K562 (cell line): ENCODE results near the gene ING2. TPM values are rescaled to one million over a fixed set of nuclear protein-coding genes. Genes with fewer than 3 reads are reported as not detected.

Experiments
- BRCA1 ChIP-seq, 2 experiments: fragments of 450-650 bp in 1 of 2; sonication (generic) in 1 of 2; formaldehyde crosslinking in 1 of 2; IDR thresholded peaks; 2 replicates each; pipeline versions ENCODE4 v1.5.0 to v1.6.1; 2017 to 2020; ENCODE audit warnings: mild to moderate bottlenecking in 1 of 2, missing genetic modification reagents in 1 of 2
- CBFA2T2 ChIP-seq: fragments of 450-650 bp; conservative IDR thresholded peaks from 2 replicates; pipeline ENCODE4 v1.6.1; 2017; ENCODE audit warnings: mild to moderate bottlenecking
- DNMT1 ChIP-seq: fragments of 450-650 bp; IDR thresholded peaks from 2 replicates; pipeline ENCODE4 v1.6.1; 2016; ENCODE audit warnings: antibody characterized with exemption, mild to moderate bottlenecking
- MTA3 ChIP-seq: fragments of 450-650 bp; formaldehyde crosslinking; IDR thresholded peaks from 2 replicates; pipeline ENCODE4 v1.6.1; 2017; ENCODE audit warnings: mild to moderate bottlenecking, borderline replicate concordance
- NCOA4 ChIP-seq: fragments of 450-650 bp; IDR thresholded peaks from 2 replicates; pipeline ENCODE4 v1.6.1; 2018; ENCODE audit warnings: mild to moderate bottlenecking; ENCODE audit not compliant: partially characterized antibody
- POLR2B ChIP-seq: fragments of 450-650 bp; IDR thresholded peaks from 2 replicates; pipeline ENCODE4 v1.6.1; 2018; ENCODE audit warnings: low read depth; ENCODE audit not compliant: partially characterized antibody
- POLR2G ChIP-seq: fragments of 200-400 bp; formaldehyde crosslinking; IDR thresholded peaks from 2 replicates; pipeline ENCODE4 v1.6.1; 2017; ENCODE audit warnings: low read depth, mild to moderate bottlenecking, antibody characterized with exemption, low read length, moderate library complexity
- POLR3G ChIP-seq: IDR thresholded peaks from 2 replicates; pipeline ENCODE4 v1.6.1; 2011; ENCODE audit not compliant: insufficient read length, insufficient replicate concordance; ENCODE audit errors: extremely low read depth
- RAD21 ChIP-seq, 2 experiments: fragments of 250-450 bp in 1 of 2; fragments of 450-650 bp in 1 of 2; sonication (Bioruptor Pico) in 1 of 2; formaldehyde crosslinking in 1 of 2; IDR thresholded peaks in 1 of 2; conservative IDR thresholded peaks in 1 of 2; 2 replicates each; pipeline versions ENCODE4 v1.4.0 to v1.8.0; 2020 to 2022; ENCODE audit warnings: mild to moderate bottlenecking in 2 of 2, moderate library complexity in 1 of 2
- SNRNP70 ChIP-seq: fragments of 200-400 bp; formaldehyde crosslinking; optimal IDR thresholded peaks from 2 replicates; pipeline ENCODE3; 2017; ENCODE audit warnings: low read depth, low read length
- SREBF2 ChIP-seq: sonication (generic); formaldehyde crosslinking; IDR thresholded peaks from 2 replicates; pipeline ENCODE4 v1.4.0; 2020; ENCODE audit warnings: mild to moderate bottlenecking, missing genetic modification reagents
- TRIM28 ChIP-seq: fragments of 450-650 bp; IDR thresholded peaks from 2 replicates; pipeline ENCODE4 v1.6.1; 2017
- ZNF184 ChIP-seq: sonication (generic); formaldehyde crosslinking; IDR thresholded peaks from 2 replicates; pipeline ENCODE4 v1.5.0; 2020; ENCODE audit warnings: missing genetic modification reagents
- ZNF347 ChIP-seq: fragments of 450-650 bp; formaldehyde crosslinking; IDR thresholded peaks from 2 replicates; pipeline ENCODE4 v1.4.0; 2020; ENCODE audit warnings: low read depth, mild to moderate bottlenecking, moderate library complexity
- ZNF668 ChIP-seq: fragments of 250-450 bp; sonication (Bioruptor Pico); IDR thresholded peaks from 2 replicates; pipeline ENCODE4 v1.8.0; 2022; ENCODE audit warnings: mild to moderate bottlenecking, inconsistent platforms
- ZSCAN29 ChIP-seq: fragments of 450-650 bp; IDR thresholded peaks from 2 replicates; pipeline ENCODE4 v1.6.1; 2017
- polyA plus RNA-seq, 8 experiments: library from polyadenylated mRNA; depleted of rRNA in 4 of 8; stranded (reverse) in 5 of 8; unstranded in 3 of 8; fragments of >200 nt; fragmentation: Nextera tagmentation in 2 of 8; fragmentation: Illumina TruSeq in 1 of 8; extraction: Ambion mirVana in 2 of 8; extraction: Trizol in 1 of 8; gene quantifications; 2 replicates each; pipeline versions ENCODE4 v1.2.1 to v1.2.3, GENCODE V29; 2011 to 2014; ENCODE audit warnings: inconsistent platforms in 1 of 8, missing spikeins in 1 of 8
- total RNA-seq, 7 experiments: library from RNA; depleted of rRNA in 6 of 7; stranded (reverse); fragments of >200 nt in 6 of 7; fragmentation: Illumina TruSeq in 2 of 7; extraction: Trizol in 2 of 7; gene quantifications; 2 replicates each; pipeline versions ENCODE4 v1.2.1 to v1.2.3, GENCODE V29; 2011 to 2021; ENCODE audit warnings: low replicate concordance in 1 of 7
- TF ChIP-seq, protein P1 (sequence below): fragments of 250-450 bp; sonication (Bioruptor Pico); IDR thresholded peaks from 2 replicates; pipeline ENCODE4 v1.9.0; 2021; ENCODE audit warnings: mild to moderate bottlenecking, inconsistent platforms
- TF ChIP-seq, protein P2 (sequence below): fragments of 450-650 bp; formaldehyde crosslinking; IDR thresholded peaks from 2 replicates; pipeline ENCODE4 v1.4.0; 2020; ENCODE audit warnings: mild to moderate bottlenecking
- TF ChIP-seq, protein P3 (sequence below), 2 experiments: fragments of 150-350 bp in 1 of 2; IDR thresholded peaks; 2 replicates each; pipeline ENCODE4 v1.6.1; 2012 to 2016; ENCODE audit warnings: low read depth in 2 of 2, low read length in 2 of 2, mild to moderate bottlenecking in 1 of 2, moderate library complexity in 1 of 2
- TF ChIP-seq, protein P4 (sequence below): fragments of 250-450 bp; sonication (Bioruptor Pico); IDR thresholded peaks from 2 replicates; pipeline ENCODE4 v1.4.0; 2020

The ING2 gene
- total and polyA plus RNA-seq, 9 of the 15 experiments (the other 6 are each of a cell fraction or from before 2014, with no cell fraction given): 2.9 to 21.4 (median 12.4) TPM

DNA sequence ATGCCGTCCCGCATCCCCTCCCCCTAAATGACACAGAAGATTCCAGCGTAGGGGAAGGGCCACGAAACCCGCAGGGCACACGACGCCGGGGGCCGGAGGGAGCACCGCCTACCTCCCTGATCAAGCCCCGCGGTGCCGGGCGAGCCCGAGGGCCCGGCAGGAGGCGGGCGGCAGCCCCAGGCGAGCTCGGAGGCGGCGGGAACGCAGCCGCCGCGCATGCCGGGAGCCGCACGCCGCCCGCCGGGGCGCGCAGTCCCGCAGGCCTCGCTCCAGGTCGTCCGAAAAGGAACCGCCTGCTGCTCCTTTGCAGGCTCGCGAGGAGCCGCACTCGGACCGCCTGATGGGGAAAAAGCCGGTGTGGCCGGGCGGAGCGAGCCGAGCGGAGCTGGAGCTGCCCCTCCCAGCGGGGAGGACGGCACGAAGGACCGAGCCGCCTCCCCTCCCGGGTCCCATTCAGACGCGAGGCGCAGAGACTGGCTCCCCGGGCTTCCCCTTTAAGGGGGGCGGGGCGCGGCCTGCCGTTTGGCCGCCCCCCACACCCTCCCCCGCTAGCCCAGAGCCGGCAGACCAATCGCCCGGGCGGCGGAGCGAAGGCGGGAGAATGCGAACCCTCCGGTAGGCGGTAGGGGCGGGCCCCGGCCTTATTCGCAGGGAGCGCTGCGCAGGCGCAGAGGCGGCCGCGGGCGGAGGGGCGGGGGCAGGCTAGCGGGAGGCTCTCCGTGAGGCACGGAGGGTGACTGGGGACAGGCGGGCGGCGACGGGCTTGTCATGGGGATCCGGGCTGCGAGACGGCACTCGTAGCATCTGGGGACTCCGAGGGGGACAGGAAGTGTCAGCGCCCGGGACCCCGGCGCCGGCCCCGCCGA is 561 bp upstream of the ING2 start (continued):
- TF ChIP-seq DNMT1 (no peak), RAD21 (CRISPR knock-in tag; conservative IDR thresholded peaks at IDR 0.05 in 1 of 2, IDR thresholded peaks at IDR 0.05 in 1 of 2) (peak; percentile 44 to 45), CBFA2T2 (no peak), NCOA4 (no peak), ZNF347 (CRISPR knock-in tag) (no peak), SREBF2 (CRISPR knock-in tag) (no peak), POLR3G (no peak), MTA3 (no peak; the same call in none of the 2 replicates), TRIM28 (peak; percentile 53), BRCA1 (IDR thresholded peaks at IDR 0.05) (no peak), BRCA1 (CRISPR knock-in tag; IDR thresholded peaks at IDR 0.05) (no peak), POLR2B (no peak), ZSCAN29 (no peak), ZNF668 (no peak), SNRNP70 (no peak), ZNF184 (CRISPR knock-in tag) (no peak), POLR2G (peak; percentile 94)
- TF ChIP-seq, protein P1, sequence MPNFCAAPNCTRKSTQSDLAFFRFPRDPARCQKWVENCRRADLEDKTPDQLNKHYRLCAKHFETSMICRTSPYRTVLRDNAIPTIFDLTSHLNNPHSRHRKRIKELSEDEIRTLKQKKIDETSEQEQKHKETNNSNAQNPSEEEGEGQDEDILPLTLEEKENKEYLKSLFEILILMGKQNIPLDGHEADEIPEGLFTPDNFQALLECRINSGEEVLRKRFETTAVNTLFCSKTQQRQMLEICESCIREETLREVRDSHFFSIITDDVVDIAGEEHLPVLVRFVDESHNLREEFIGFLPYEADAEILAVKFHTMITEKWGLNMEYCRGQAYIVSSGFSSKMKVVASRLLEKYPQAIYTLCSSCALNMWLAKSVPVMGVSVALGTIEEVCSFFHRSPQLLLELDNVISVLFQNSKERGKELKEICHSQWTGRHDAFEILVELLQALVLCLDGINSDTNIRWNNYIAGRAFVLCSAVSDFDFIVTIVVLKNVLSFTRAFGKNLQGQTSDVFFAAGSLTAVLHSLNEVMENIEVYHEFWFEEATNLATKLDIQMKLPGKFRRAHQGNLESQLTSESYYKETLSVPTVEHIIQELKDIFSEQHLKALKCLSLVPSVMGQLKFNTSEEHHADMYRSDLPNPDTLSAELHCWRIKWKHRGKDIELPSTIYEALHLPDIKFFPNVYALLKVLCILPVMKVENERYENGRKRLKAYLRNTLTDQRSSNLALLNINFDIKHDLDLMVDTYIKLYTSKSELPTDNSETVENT: 0 out of 2 replicates have a peak, but pooled peaks have one; percentile 14
- TF ChIP-seq, protein P2, sequence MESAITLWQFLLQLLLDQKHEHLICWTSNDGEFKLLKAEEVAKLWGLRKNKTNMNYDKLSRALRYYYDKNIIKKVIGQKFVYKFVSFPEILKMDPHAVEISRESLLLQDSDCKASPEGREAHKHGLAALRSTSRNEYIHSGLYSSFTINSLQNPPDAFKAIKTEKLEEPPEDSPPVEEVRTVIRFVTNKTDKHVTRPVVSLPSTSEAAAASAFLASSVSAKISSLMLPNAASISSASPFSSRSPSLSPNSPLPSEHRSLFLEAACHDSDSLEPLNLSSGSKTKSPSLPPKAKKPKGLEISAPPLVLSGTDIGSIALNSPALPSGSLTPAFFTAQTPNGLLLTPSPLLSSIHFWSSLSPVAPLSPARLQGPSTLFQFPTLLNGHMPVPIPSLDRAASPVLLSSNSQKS (CRISPR knock-in tag): no peak
- TF ChIP-seq, protein P3, sequence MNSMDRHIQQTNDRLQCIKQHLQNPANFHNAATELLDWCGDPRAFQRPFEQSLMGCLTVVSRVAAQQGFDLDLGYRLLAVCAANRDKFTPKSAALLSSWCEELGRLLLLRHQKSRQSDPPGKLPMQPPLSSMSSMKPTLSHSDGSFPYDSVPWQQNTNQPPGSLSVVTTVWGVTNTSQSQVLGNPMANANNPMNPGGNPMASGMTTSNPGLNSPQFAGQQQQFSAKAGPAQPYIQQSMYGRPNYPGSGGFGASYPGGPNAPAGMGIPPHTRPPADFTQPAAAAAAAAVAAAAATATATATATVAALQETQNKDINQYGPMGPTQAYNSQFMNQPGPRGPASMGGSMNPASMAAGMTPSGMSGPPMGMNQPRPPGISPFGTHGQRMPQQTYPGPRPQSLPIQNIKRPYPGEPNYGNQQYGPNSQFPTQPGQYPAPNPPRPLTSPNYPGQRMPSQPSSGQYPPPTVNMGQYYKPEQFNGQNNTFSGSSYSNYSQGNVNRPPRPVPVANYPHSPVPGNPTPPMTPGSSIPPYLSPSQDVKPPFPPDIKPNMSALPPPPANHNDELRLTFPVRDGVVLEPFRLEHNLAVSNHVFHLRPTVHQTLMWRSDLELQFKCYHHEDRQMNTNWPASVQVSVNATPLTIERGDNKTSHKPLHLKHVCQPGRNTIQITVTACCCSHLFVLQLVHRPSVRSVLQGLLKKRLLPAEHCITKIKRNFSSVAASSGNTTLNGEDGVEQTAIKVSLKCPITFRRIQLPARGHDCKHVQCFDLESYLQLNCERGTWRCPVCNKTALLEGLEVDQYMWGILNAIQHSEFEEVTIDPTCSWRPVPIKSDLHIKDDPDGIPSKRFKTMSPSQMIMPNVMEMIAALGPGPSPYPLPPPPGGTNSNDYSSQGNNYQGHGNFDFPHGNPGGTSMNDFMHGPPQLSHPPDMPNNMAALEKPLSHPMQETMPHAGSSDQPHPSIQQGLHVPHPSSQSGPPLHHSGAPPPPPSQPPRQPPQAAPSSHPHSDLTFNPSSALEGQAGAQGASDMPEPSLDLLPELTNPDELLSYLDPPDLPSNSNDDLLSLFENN (IDR thresholded peaks at IDR 0.05; ENCODE audit: low read depth in 2 of 2, low read length in 2 of 2): no peak
- TF ChIP-seq, protein P4, sequence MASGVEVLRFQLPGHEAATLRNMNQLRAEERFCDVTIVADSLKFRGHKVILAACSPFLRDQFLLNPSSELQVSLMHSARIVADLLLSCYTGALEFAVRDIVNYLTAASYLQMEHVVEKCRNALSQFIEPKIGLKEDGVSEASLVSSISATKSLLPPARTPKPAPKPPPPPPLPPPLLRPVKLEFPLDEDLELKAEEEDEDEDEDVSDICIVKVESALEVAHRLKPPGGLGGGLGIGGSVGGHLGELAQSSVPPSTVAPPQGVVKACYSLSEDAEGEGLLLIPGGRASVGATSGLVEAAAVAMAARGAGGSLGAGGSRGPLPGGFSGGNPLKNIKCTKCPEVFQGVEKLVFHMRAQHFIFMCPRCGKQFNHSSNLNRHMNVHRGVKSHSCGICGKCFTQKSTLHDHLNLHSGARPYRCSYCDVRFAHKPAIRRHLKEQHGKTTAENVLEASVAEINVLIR: no peak
